Endothelial cell of umbilical vein (primary cell): Measurements from ENCODE around the gene GGACT. TPM values are rescaled to one million over a fixed set of nuclear protein-coding genes. Genes with fewer than 3 reads are reported as not detected.
A peak's percentile ranks its signal among the peaks of the same experiment; 100 is the strongest.

Experiments
- BruUV-seq: library from RNA; stranded (reverse); fragments of 400-500 nt; replicated peaks from 2 replicates; lab custom pipeline; 2021; lab: Mats Ljungman, UMichigan
- CTCF ChIA-PET: fragments of 300-600, 350-600 bp; sonication (Branson Sonifier 250); formaldehyde crosslinking; loops from one replicate; lab custom pipeline; 2021; ENCODE audit warnings: antibody characterized with exemption, inconsistent platforms; lab: Charles Lee
- POLR2A ChIA-PET: fragments of 300-600, 350-600 bp; sonication (Branson Sonifier 250); formaldehyde crosslinking; loops from one replicate; lab custom pipeline; 2021; ENCODE audit warnings: antibody characterized with exemption, inconsistent platforms; lab: Charles Lee
- DNase-seq: peaks from one replicate; pipeline ENCODE4 v3.0.0-alpha.2; 2011; ENCODE audit warnings: low read depth, low spot score
- FAIRE-seq: peaks from 2 replicates; lab custom pipeline; 2011; peaks lifted over from hg19 to GRCh38; lab: Jason Lieb, UNC
- H2AFZ ChIP-seq: 2 replicates; pipeline ENCODE4 v1.6.0; 2012; ENCODE audit warnings: low read depth, low read length, control low read depth, inconsistent platforms
- H3K27ac ChIP-seq: 2 replicates; pipeline ENCODE4 v1.5.1; 2011; ENCODE audit warnings: low read depth, mild to moderate bottlenecking, control low read depth, low read length, moderate library complexity; ENCODE audit not compliant: insufficient read depth
- H3K27me3 ChIP-seq, 2 experiments: 2 replicates each; pipeline versions ENCODE4 v1.6.0 to v1.6.1; 2011; ENCODE audit warnings: low read length in 2 of 2, mixed read lengths in 1 of 2; ENCODE audit not compliant: control insufficient read depth in 2 of 2, insufficient read depth in 2 of 2
- H3K36me3 ChIP-seq, 2 experiments: 2 replicates in 1 of 2; 3 replicates in 1 of 2; pipeline ENCODE4 v1.5.1; 2011; ENCODE audit warnings: low read length in 2 of 2, mild to moderate bottlenecking in 1 of 2, moderate library complexity in 1 of 2; ENCODE audit not compliant: control insufficient read depth in 2 of 2, insufficient read depth in 2 of 2; ENCODE audit errors: extremely low read depth in 1 of 2
- H3K4me1 ChIP-seq: 3 replicates; pipeline ENCODE4 v1.5.1; 2011; ENCODE audit warnings: mild to moderate bottlenecking, low read length; ENCODE audit not compliant: control insufficient read depth, insufficient read depth; ENCODE audit errors: extremely low read depth
- H3K4me2 ChIP-seq: 2 replicates; pipeline ENCODE4 v1.6.1; 2011; ENCODE audit warnings: low read length, control low read depth, mixed read lengths; ENCODE audit not compliant: insufficient read depth
- H3K4me3 ChIP-seq, 3 experiments: fragments of 200-600 bp in 1 of 3; sonication (generic), shearing (Covaris generic) in 1 of 3; replicated peaks in 1 of 3; 2 replicates each; pipeline ENCODE4 v1.5.1; 2011 to 2016; ENCODE audit warnings: control low read depth in 3 of 3, low read length in 3 of 3, mild to moderate bottlenecking in 2 of 3, inconsistent platforms in 1 of 3, low read depth in 1 of 3, moderate library complexity in 1 of 3; ENCODE audit not compliant: insufficient read depth in 1 of 3
- H3K79me2 ChIP-seq: 2 replicates; pipeline ENCODE4 v1.6.0; 2012; ENCODE audit warnings: low read length, inconsistent platforms; ENCODE audit not compliant: control insufficient read depth, insufficient read depth
- H3K9ac ChIP-seq: replicated peaks from 2 replicates; pipeline ENCODE3; 2011; ENCODE audit warnings: low read length, control low read depth; ENCODE audit not compliant: insufficient read depth; ENCODE audit errors: extremely low read depth
- H3K9me1 ChIP-seq: replicated peaks from 3 replicates; pipeline ENCODE4 v1.6.0; 2011; ENCODE audit warnings: mild to moderate bottlenecking, low read length; ENCODE audit not compliant: control insufficient read depth, insufficient read depth; ENCODE audit errors: extremely low read depth
- H3K9me3 ChIP-seq: replicated peaks from 2 replicates; pipeline ENCODE4 v1.5.1; 2012; ENCODE audit warnings: low read length, inconsistent platforms; ENCODE audit not compliant: control insufficient read depth, insufficient read depth
- H4K20me1 ChIP-seq: replicated peaks from 2 replicates; pipeline ENCODE3; 2011; ENCODE audit warnings: mild to moderate bottlenecking, low read length; ENCODE audit not compliant: control insufficient read depth, insufficient read depth; ENCODE audit errors: extremely low read depth
- CTCF ChIP-seq, 2 donors: IDR thresholded peaks; 1 replicate in 1 of 2; 2 replicates in 1 of 2; pipeline ENCODE4 v1.5.1; 2011; ENCODE audit warnings: low read length in 2 of 2, mild to moderate bottlenecking in 2 of 2, moderate library complexity in 2 of 2, control low read depth in 1 of 2, inconsistent platforms in 1 of 2, low read depth in 1 of 2; ENCODE audit not compliant: insufficient read depth in 1 of 2; ENCODE audit errors: extremely low read depth in 1 of 2
- EZH2 ChIP-seq: IDR thresholded peaks from 2 replicates; pipeline ENCODE4 v1.6.1; 2012; ENCODE audit warnings: borderline replicate concordance, low read depth, mild to moderate bottlenecking, moderate library complexity, low read length, inconsistent platforms; ENCODE audit not compliant: severe bottlenecking
- FOS ChIP-seq: IDR thresholded peaks from 2 replicates; pipeline ENCODE4 v1.6.1; 2011; ENCODE audit warnings: mild to moderate bottlenecking, low read length, moderate library complexity, borderline replicate concordance; ENCODE audit not compliant: insufficient read depth
- GATA2 ChIP-seq: IDR thresholded peaks from 2 replicates; pipeline ENCODE4 v1.7.0; 2011; ENCODE audit warnings: low read depth, mild to moderate bottlenecking, moderate library complexity, mixed read lengths, low read length; ENCODE audit not compliant: insufficient read length, insufficient read depth
- JUN ChIP-seq: IDR thresholded peaks from 2 replicates; pipeline ENCODE4 v1.6.1; 2011; ENCODE audit warnings: borderline replicate concordance, low read depth; ENCODE audit not compliant: insufficient read length, insufficient read depth
- MAX ChIP-seq: IDR thresholded peaks from 2 replicates; pipeline ENCODE4 v1.6.1; 2011; ENCODE audit not compliant: insufficient read depth, insufficient read length
- MYC ChIP-seq: IDR thresholded peaks from one replicate; pipeline ENCODE4 v1.6.1; 2011; ENCODE audit warnings: mild to moderate bottlenecking, low read depth, low read length
- POLR2A ChIP-seq: IDR thresholded peaks from 2 replicates; pipeline ENCODE4 v1.6.1; 2012; ENCODE audit warnings: low read depth, mild to moderate bottlenecking, control low read depth, low read length
- POLR2AphosphoS5 ChIP-seq: IDR thresholded peaks from 2 replicates; pipeline ENCODE4 v1.6.1; 2012; ENCODE audit warnings: low read depth, mild to moderate bottlenecking, control low read depth, low read length, moderate library complexity; ENCODE audit not compliant: insufficient read depth
- dilution Hi-C: fragments of 300-500 bp; cut with MboI; formaldehyde crosslinking; loops from one replicate; pipeline ENCODE4 v1.15.0; 2019; ENCODE audit warnings: low sequenced_read_pairs; ENCODE audit not compliant: extremely low pct_ligation_motif_present
- intact Hi-C: fragments of 100-400 bp; cut with micrococcal nuclease; formaldehyde crosslinking; loops from one replicate; pipeline ENCODE4 v1.10.0; 2022
- polyA plus RNA-seq, 4 experiments: library from polyadenylated mRNA; depleted of rRNA in 3 of 4; stranded (reverse) in 3 of 4; unstranded in 1 of 4; fragments of >200 nt; gene quantifications; 2 replicates each; pipeline versions ENCODE4 v1.2.1 to v1.2.3, GENCODE V29; 2011 to 2012; ENCODE audit warnings: missing spikeins in 1 of 4
- total RNA-seq: library from RNA; stranded (reverse); gene quantifications from 2 replicates; pipeline ENCODE4 v1.2.3, GENCODE V29; 2021

GGACT gene
- total and polyA plus RNA-seq, 2 donors (not counting 3 experiments of a cell fraction or from before 2014, with no cell fraction given) = 2.5 to 6.5 TPM

DNA sequence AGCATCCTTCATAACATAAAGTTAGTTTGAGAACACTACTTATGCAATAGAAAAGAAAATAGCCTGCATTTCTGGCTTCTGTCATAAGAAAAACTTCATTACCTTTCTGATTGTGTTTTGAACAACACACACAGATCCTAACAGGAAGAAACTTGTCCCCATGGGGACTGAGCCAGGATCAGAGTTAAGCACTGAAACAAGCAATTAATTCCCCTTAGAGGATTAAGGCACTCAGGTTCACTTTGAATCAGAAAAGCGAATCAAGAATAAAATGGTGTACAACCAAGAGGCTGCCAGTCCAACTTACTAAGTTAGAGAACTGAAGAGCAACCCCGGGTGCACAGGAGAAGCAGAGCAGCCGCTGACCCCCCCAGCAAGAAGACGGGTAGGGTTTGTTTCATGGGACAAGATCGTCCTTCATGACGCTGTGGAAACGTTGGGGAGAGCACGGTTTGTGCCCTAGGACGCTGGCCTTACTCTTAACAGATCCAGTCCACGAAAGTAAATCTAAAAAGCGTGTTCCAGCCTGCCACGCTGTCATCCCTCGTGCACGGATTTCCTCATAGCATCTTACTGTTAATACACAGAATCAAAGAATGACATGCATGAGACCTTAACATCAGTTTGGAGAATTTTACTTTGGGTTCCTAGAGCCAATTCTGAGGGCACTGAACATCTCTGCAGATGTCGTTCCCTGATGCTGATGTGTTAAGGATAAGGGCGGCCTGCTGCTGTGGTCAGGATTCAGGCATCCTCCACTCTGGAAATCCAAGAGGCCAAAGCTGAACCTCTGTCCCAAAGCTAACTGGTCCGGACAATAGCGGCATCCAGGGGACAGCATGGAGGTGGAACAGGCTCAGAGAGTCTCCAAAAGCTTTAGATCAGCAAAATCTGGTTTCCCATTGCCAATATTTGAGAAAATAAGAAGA lies 46.4 kb downstream of the GGACT start:
- H3K27ac ChIP-seq = no peak overlapping the region
- H3K36me3 ChIP-seq = no peaks in the 10 kb centered on the region
- no peak overlapping the region for H3K4me2 ChIP-seq
- FAIRE-seq = peak; percentile 26
- TF ChIP-seq EZH2 (no peak), FOS (no peak), GATA2 (no peak), JUN (no peak), MAX (no peak), POLR2A (no peak), MYC (no peak), POLR2AphosphoS5 (no peak), CTCF (IDR thresholded peaks at IDR 0.05; ENCODE audit: extremely low read depth in 1 of 2, insufficient read depth in 1 of 2, low read depth in 1 of 2, low read length in 2 of 2) (no peak)
- CTCF ChIA-PET = interaction anchor here (1.0 to 1.2 kb wide), 2 partner anchors 11 to 31 kb away, joined by 3 to 5 read pairs; no protein-coding TSS in a partner anchor
- H3K9me3 ChIP-seq = no peaks in the 10 kb centered on the region
- dilution Hi-C loops = no loop called here
- H3K9ac ChIP-seq = no peak overlapping the region
- H3K79me2 ChIP-seq = no peaks in the 10 kb centered on the region
- no peaks in the 10 kb centered on the region for H4K20me1 ChIP-seq
- H2AFZ ChIP-seq = no peak overlapping the region
- H3K4me3 ChIP-seq = no peak overlapping the region
- peaks cover 13% of the 10 kb centered on the region for H3K4me1 ChIP-seq
- DNase-seq = no peak
- no peaks in the 10 kb centered on the region for H3K9me1 ChIP-seq
- POLR2A ChIA-PET = no interaction called here
- intact Hi-C loops = loop anchor here (1.0 kb wide), 1 partner anchor 886 kb away; no protein-coding TSS in a partner anchor
- no TSS peak for BruUV-seq
- H3K27me3 ChIP-seq = no peaks in the 10 kb centered on the region
